Ishikawa (cell line): Measurements from ENCODE around the gene ZNF606.

Source experiments
- EGR1 ChIP-seq: IDR thresholded peaks from 2 replicates; pipeline ENCODE4 v1.6.1; 2012
- EP300 ChIP-seq: IDR thresholded peaks from 2 replicates; pipeline ENCODE4 v1.6.1; 2012; ENCODE audit warnings: borderline replicate concordance
- TEAD4 ChIP-seq: IDR thresholded peaks from 2 replicates; pipeline ENCODE4 v1.6.1; 2012
- YY1 ChIP-seq: IDR thresholded peaks from 2 replicates; pipeline ENCODE4 v1.6.1; 2012; ENCODE audit warnings: low read depth
- TF ChIP-seq, protein P1 (sequence below): IDR thresholded peaks from 2 replicates; pipeline ENCODE4 v1.6.1; 2012

DNA sequence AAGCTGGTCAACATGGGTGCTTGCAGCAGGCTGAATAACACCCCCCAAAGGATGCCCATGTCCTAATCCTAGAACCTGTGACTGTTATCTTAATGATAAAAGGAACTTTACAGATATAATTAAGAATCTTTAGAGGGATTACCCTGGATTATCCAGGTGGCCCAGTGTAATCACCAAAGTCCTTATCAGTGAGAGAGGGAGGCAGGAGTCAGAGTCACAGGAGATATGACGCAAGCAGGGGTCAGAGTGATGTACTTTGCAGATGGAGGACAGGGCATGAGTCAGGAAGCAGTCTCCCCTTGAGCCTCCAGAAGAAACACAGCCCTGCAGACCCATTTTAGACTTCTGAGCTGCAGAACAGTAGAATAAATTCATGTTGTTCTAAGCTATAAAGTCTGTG is 9.8 kb downstream of the ZNF606 start:
- TF ChIP-seq, protein P1, sequence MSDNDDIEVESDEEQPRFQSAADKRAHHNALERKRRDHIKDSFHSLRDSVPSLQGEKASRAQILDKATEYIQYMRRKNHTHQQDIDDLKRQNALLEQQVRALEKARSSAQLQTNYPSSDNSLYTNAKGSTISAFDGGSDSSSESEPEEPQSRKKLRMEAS: no peak
- no peak for TF ChIP-seq EP300
- TF ChIP-seq EGR1: no peak
- no peak for TF ChIP-seq TEAD4
- TF ChIP-seq YY1: no peak
